ENCODE data around the gene NUP155. TPM values are rescaled to one million over a fixed set of nuclear protein-coding genes. Genes with fewer than 3 reads are reported as not detected.
A peak's percentile ranks its signal among the peaks of the same experiment; 100 is the strongest.

NUP155 gene
- total RNA-seq, 4 donors from 2014 or later, result 10.3 to 11.4 (median 10.5) TPM

- no peaks in the 10 kb centered on the region for H3K9me3 ChIP-seq
- H3K27ac ChIP-seq, result no peak overlapping the region
- no peak overlapping the region for H3K4me3 ChIP-seq
- H3K27me3 ChIP-seq, result no peaks in the 10 kb centered on the region
- in situ Hi-C loops (cut with MboI; ENCODE audit: low sequenced_read_pairs in 4 of 4), result no loop called here
- no peaks in the 10 kb centered on the region for H3K4me1 ChIP-seq
- ATAC-seq (no peak), DNase-seq (no peak)
- no peaks in the 10 kb centered on the region for H3K36me3 ChIP-seq
- intact Hi-C loops (cut with DNase I; ENCODE audit: low total_unique reads), result no loop called here
- TF ChIP-seq POLR2A (IDR thresholded peaks at IDR 0.05), result no peak
- TF ChIP-seq CTCF (IDR thresholded peaks at IDR 0.05 in 4 of 5, conservative IDR thresholded peaks at IDR 0.05 in 1 of 5), result no peak
Measured at GRCh38 chr5:37255774-37256358, 115.0 kb downstream of the NUP155 start.

DNA sequence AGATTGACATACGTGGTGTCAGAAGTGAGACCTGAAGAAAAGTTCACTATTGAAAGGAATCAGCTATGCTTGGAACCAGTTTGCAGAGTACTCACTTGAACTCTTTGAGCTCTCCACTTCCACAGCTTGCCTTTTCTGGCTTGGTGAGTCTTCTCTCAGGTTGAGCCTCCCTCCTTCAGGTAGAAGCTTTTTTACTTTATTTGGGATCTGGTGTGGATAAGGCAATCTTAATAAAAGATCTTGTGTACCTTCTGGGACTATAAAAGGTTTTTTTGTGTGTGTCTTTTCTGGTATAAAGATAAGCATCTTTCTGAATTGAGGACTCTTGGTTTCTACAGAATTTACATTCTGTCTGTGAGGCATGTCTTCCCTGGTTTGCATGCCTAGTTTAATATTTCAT, 116.3 kb downstream of the NUP155 start:
- no peak for DNase-seq
- Histone ChIP-seq H3K27ac (no peak overlapping the region), H3K4me3 (no peak overlapping the region), H3K36me3 (no peaks in the 10 kb centered on the region), H3K27me3 (no peaks in the 10 kb centered on the region), H3K4me1 (no peaks in the 10 kb centered on the region), H3K9me3 (no peaks in the 10 kb centered on the region)
- in situ Hi-C loops (cut with MboI; ENCODE audit: low sequenced_read_pairs in 4 of 4) (no loop called here), intact Hi-C loops (cut with DNase I; ENCODE audit: low total_unique reads) (no loop called here)
- ATAC-seq, result no peak
- TF ChIP-seq POLR2A (IDR thresholded peaks at IDR 0.05), result no peak
- TF ChIP-seq CTCF (IDR thresholded peaks at IDR 0.05 in 4 of 5, conservative IDR thresholded peaks at IDR 0.05 in 1 of 5), result no peak

GRCh38 chr5:37251665-37252064, 119.2 kb downstream of the NUP155 start:
- Histone ChIP-seq H3K9me3 (no peaks in the 10 kb centered on the region), H3K27ac (no peak overlapping the region), H3K4me1 (peaks cover 17 to 18% of the 10 kb centered on the region in 2 donors), H3K36me3 (no peaks in the 10 kb centered on the region), H3K27me3 (no peaks in the 10 kb centered on the region), H3K4me3 (no peak overlapping the region)
- in situ Hi-C loops (cut with MboI; ENCODE audit: low sequenced_read_pairs in 4 of 4) (no loop called here), intact Hi-C loops (cut with DNase I; ENCODE audit: low total_unique reads) (no loop called here)
- DNase-seq (no peak), ATAC-seq (no peak)
- no peak for TF ChIP-seq CTCF (IDR thresholded peaks at IDR 0.05 in 4 of 5, conservative IDR thresholded peaks at IDR 0.05 in 1 of 5)
- TF ChIP-seq POLR2A (IDR thresholded peaks at IDR 0.05), result no peak

DNA sequence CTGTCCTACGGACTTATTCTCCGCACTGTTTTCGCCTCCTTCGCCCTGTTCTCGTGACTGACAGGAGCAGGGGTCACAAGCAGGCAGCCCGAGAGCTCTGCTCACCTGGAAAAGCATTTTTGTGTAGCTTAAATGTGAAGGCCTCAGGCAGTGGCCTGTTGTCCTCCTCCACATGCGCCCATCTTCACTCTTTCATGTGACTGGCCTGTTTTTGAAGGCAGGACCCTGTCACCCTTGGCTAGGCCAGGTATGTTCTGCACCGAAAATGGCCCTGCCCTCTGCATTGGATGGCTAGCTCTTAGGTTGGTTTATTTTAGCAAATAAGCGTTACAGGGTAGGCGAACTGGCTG, 121.1 kb downstream of the NUP155 start:
- Histone ChIP-seq H3K27ac (peak overlapping the region; percentile 88 to 95 (median 93)), H3K36me3 (no peaks in the 10 kb centered on the region), H3K4me1 (peaks cover 17 to 18% of the 10 kb centered on the region in 2 donors), H3K9me3 (no peaks in the 10 kb centered on the region), H3K27me3 (no peaks in the 10 kb centered on the region), H3K4me3 (peak overlapping the region; percentile 84 to 98 (median 94))
- in situ Hi-C loops (cut with MboI; ENCODE audit: low sequenced_read_pairs in 4 of 4) (no loop called here), intact Hi-C loops (cut with DNase I; ENCODE audit: low total_unique reads) (no loop called here)
- no peak for TF ChIP-seq CTCF (IDR thresholded peaks at IDR 0.05 in 4 of 5, conservative IDR thresholded peaks at IDR 0.05 in 1 of 5)
- no peak for TF ChIP-seq POLR2A (IDR thresholded peaks at IDR 0.05)
- DNase-seq (no peak), ATAC-seq (peak; percentile 24)

Data from gastrocnemius medialis (tissue), 4 donors.